Fibroblast of the aortic adventitia (primary cell): ENCODE results near the gene IFT20. TPM values are rescaled to one million over a fixed set of nuclear protein-coding genes. Genes with fewer than 3 reads are reported as not detected.

Source experiments
- DNase-seq: peaks from one replicate; pipeline ENCODE4 v3.0.0-alpha.2; 2010; ENCODE audit warnings: low read depth
- H3K4me3 ChIP-seq: 2 replicates; pipeline ENCODE4 v1.5.1; 2011; ENCODE audit warnings: low read depth, mild to moderate bottlenecking, control low read depth, low read length, moderate library complexity
- CTCF ChIP-seq: IDR thresholded peaks from 2 replicates; pipeline ENCODE4 v1.5.1; 2011; ENCODE audit warnings: mild to moderate bottlenecking, low read length, control low read depth, inconsistent platforms; ENCODE audit not compliant: insufficient read depth
- total RNA-seq: library from RNA; depleted of rRNA; stranded (reverse); fragments of >200 nt; gene quantifications from 2 replicates; pipeline ENCODE4 v1.2.3, GENCODE V29; 2012; ENCODE audit warnings: low replicate concordance

IFT20 gene
- total RNA-seq, 1 donor, result 59.8 TPM

- H3K4me3 ChIP-seq, result no peak overlapping the region
- no peak for DNase-seq
- TF ChIP-seq CTCF, result no peak
Observed at GRCh38 chr17:28290703-28291102, 44.6 kb downstream of the IFT20 start.

GRCh38 chr17:28285965-28286364 is 49.3 kb downstream of the IFT20 start:
- no peak for DNase-seq
- no peak for TF ChIP-seq CTCF

GRCh38 chr17:28282596-28282995 is 52.7 kb downstream of the IFT20 start:
- no peak for TF ChIP-seq CTCF
- DNase-seq, result peak; percentile 88
- no peak overlapping the region for H3K4me3 ChIP-seq

More at GRCh38 chr17:28285965-28286364, 49.3 kb downstream of the IFT20 start:
- no peak overlapping the region for H3K4me3 ChIP-seq

GRCh38 chr17:28280826-28281225 is 54.4 kb downstream of the IFT20 start:
- no peak for DNase-seq
- TF ChIP-seq CTCF, result no peak
- no peak overlapping the region for H3K4me3 ChIP-seq

- peak; percentile 56 for DNase-seq
- H3K4me3 ChIP-seq, result no peak overlapping the region
- no peak for TF ChIP-seq CTCF
Observed at GRCh38 chr17:28279411-28279810, 55.9 kb downstream of the IFT20 start.

Other genes starting within 250 kb of the IFT20 start
- 14.8 and 20.5 TPM in 2 replicates for gene TMEM97, start 16.3 kb downstream of the IFT20 start, total RNA-seq
- 10.1 and 23.7 TPM in 2 replicates for gene TNFAIP1, start 289 bp upstream of the IFT20 start, total RNA-seq
- gene POLDIP2, start 22.1 kb upstream of the IFT20 start, total RNA-seq, result 22.9 and 66.6 TPM in 2 replicates
- not detected in 2 replicates for gene SEBOX, start 29.7 kb upstream of the IFT20 start, total RNA-seq
- 0.09 and 0.82 TPM in 2 replicates for gene VTN, start 34.8 kb upstream of the IFT20 start, total RNA-seq
- 7.8 and 9.0 TPM in 2 replicates for gene SARM1, start 36.2 kb upstream of the IFT20 start, total RNA-seq
- gene SLC46A1, start 70.7 kb upstream of the IFT20 start, total RNA-seq, result 2.0 and 7.9 TPM in 2 replicates
- gene SLC13A2, start 138.2 kb upstream of the IFT20 start, total RNA-seq, result not detected in 2 replicates
- gene FOXN1, start 170.9 kb upstream of the IFT20 start, total RNA-seq, result not detected in 2 replicates
- 12.2 and 18.2 TPM in 2 replicates for gene UNC119, start 217.2 kb upstream of the IFT20 start, total RNA-seq
- gene PIGS, start 236.1 kb upstream of the IFT20 start, total RNA-seq, result 15.8 and 26.9 TPM in 2 replicates
- 17.6 and 36.3 TPM in 2 replicates for gene ALDOC, start 241.4 kb upstream of the IFT20 start, total RNA-seq